ENCODE measurements around the gene SPRN.

Gene SPRN

DNA sequence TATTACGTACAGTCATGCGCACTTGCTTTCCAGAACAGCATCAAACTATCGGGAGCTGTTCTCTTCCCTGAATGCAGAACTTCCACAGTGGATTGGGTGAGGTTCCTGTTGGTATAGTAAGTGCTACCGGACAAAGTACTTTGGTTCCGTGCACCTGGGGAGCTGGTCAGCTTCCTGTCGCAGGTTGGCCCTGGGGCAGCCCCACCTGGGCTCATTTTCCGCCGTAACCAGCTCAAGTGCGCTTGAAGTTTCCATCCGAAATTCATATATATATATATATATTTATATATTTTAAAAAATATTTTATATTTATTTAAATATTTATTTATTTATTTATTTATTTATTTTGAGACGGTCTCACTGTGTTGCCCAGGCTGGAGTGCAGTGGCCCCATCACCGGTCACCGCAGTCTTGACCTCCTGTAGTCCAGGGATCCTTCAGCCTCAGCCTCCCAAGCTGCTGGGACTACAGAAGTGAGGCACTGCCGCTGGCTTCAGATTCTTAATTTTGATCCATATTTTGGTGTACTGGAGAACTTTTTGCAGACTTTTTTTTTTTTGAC is 35.9 kb upstream of the SPRN start:
- no peak overlapping the region for H3K27ac Mint-ChIP-seq
- peaks cover 3% of the 10 kb centered on the region for H3K36me3 Mint-ChIP-seq
- no peaks in the 10 kb centered on the region for H3K9me3 Mint-ChIP-seq (ENCODE audit: low read depth)
- no peaks in the 10 kb centered on the region for H3K4me1 Mint-ChIP-seq (ENCODE audit: low read depth)
- no peaks in the 10 kb centered on the region for H3K27me3 Mint-ChIP-seq
- H3K4me3 Mint-ChIP-seq = no peak overlapping the region

GRCh38 chr10:133459454-133460207 is 35.2 kb upstream of the SPRN start:
- Mint-ChIP-seq H3K27me3 (no peaks in the 10 kb centered on the region), H3K36me3 (peaks cover 3% of the 10 kb centered on the region), H3K9me3 (ENCODE audit: low read depth) (no peaks in the 10 kb centered on the region), H3K4me3 (no peak overlapping the region), H3K27ac (no peak overlapping the region), H3K4me1 (ENCODE audit: low read depth) (no peaks in the 10 kb centered on the region)

DNA sequence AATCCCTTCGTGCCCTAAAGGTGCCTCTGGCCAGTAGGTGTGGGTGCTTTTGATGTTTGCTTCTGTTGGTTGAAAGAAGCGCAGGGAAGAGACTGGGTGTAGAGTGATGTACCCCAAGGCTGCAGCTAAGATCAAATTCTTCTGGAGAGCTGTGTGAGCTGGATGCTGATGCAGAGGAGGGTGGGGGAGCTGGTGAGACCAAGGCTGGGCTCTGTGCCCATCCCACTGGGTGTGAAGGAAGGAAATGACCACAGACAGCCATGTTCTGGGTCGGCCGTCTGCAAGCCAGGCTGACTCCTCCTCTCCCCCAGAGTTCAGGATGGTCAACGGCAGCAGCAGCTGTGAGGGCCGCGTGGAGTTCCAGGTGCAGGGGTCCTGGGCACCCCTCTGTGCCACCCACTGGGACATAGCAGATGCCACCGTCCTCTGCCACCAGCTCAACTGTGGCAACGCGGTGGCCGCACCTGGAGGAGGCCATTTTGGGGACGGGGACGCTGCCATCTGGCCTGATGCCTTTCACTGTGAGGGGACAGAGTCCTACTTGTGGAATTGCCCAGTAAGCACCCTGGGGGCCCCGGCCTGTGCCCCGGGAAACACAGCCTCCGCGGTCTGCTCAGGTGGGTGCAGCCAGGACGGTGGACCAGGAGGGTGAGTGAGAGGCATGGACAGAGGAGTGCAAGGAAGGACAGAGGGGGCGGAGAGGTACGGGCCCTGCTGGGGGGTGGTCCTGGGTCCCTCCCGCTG is 34.5 kb upstream of the SPRN start:
- Mint-ChIP-seq H3K9me3 (ENCODE audit: low read depth) (no peaks in the 10 kb centered on the region), H3K4me3 (no peak overlapping the region), H3K36me3 (peaks cover 2% of the 10 kb centered on the region), H3K4me1 (ENCODE audit: low read depth) (no peaks in the 10 kb centered on the region), H3K27me3 (no peaks in the 10 kb centered on the region), H3K27ac (no peak overlapping the region)

- Mint-ChIP-seq H3K27ac (no peak overlapping the region), H3K27me3 (no peaks in the 10 kb centered on the region), H3K4me1 (ENCODE audit: low read depth) (no peaks in the 10 kb centered on the region), H3K36me3 (no peaks in the 10 kb centered on the region), H3K4me3 (no peak overlapping the region), H3K9me3 (ENCODE audit: low read depth) (no peaks in the 10 kb centered on the region)
These were observed 33.7 kb upstream of the SPRN start for GRCh38 chr10:133458021-133458709.

DNA sequence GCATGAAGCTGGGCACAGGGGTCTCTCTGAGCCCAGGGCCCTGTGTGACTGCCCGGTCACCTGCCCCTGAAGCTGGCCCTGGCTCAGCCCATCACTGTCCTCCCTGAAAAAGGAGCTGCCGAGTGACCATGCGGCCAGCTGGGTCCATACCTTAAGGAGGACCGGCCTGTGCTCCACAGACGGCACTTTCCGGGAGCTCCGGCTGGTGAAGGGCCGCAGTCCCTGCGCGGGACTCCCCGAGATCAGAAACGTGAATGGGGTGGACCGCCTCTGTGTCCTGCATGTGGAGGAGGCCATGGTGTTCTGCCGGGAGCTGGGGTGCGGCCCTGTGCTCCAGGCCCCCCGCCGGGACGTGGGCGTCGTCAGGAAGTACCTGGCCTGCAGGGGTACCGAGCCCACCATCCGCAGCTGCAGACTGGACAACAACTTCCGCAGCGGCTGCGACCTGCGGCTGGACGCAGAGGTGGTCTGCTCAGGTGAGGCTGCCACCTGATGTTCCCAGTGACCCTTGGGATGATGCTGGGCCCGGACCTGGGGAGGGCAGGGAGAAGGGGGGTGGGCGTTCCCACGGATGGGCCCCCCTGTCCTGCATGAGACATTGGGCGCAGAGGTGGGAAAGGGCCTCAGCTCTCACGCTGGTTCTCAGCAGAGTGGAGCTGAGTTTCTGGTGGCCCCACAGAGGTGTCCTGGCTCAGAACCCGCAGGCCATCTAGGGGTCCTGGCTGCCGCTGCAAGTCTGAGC is 32.8 kb upstream of the SPRN start:
- H3K4me3 Mint-ChIP-seq = no peak overlapping the region
- H3K27ac Mint-ChIP-seq = no peak overlapping the region
- no peaks in the 10 kb centered on the region for H3K36me3 Mint-ChIP-seq
- no peaks in the 10 kb centered on the region for H3K9me3 Mint-ChIP-seq (ENCODE audit: low read depth)
- H3K27me3 Mint-ChIP-seq = no peaks in the 10 kb centered on the region
- no peaks in the 10 kb centered on the region for H3K4me1 Mint-ChIP-seq (ENCODE audit: low read depth)

- H3K27me3 Mint-ChIP-seq = no peaks in the 10 kb centered on the region
- H3K4me3 Mint-ChIP-seq = no peak overlapping the region
- H3K9me3 Mint-ChIP-seq (ENCODE audit: low read depth) = no peaks in the 10 kb centered on the region
- no peak overlapping the region for H3K27ac Mint-ChIP-seq
- H3K36me3 Mint-ChIP-seq = no peaks in the 10 kb centered on the region
- H3K4me1 Mint-ChIP-seq (ENCODE audit: low read depth) = no peaks in the 10 kb centered on the region
These were observed 31.9 kb upstream of the SPRN start for GRCh38 chr10:133456041-133456951.

GRCh38 chr10:133455611-133456031 is 31.2 kb upstream of the SPRN start:
- H3K4me3 Mint-ChIP-seq = no peak overlapping the region
- no peaks in the 10 kb centered on the region for H3K27me3 Mint-ChIP-seq
- H3K9me3 Mint-ChIP-seq (ENCODE audit: low read depth) = no peaks in the 10 kb centered on the region
- H3K36me3 Mint-ChIP-seq = no peaks in the 10 kb centered on the region
- H3K4me1 Mint-ChIP-seq (ENCODE audit: low read depth) = no peaks in the 10 kb centered on the region
- H3K27ac Mint-ChIP-seq = no peak overlapping the region

- H3K9me3 Mint-ChIP-seq (ENCODE audit: low read depth) = no peaks in the 10 kb centered on the region
- H3K4me3 Mint-ChIP-seq = no peak overlapping the region
- H3K4me1 Mint-ChIP-seq (ENCODE audit: low read depth) = no peaks in the 10 kb centered on the region
- H3K36me3 Mint-ChIP-seq = no peaks in the 10 kb centered on the region
- no peaks in the 10 kb centered on the region for H3K27me3 Mint-ChIP-seq
- H3K27ac Mint-ChIP-seq = no peak overlapping the region
These were observed 30.8 kb upstream of the SPRN start for GRCh38 chr10:133455196-133455595.

- H3K4me1 Mint-ChIP-seq (ENCODE audit: low read depth) = no peaks in the 10 kb centered on the region
- no peak overlapping the region for H3K27ac Mint-ChIP-seq
- H3K4me3 Mint-ChIP-seq = no peak overlapping the region
- H3K9me3 Mint-ChIP-seq (ENCODE audit: low read depth) = no peaks in the 10 kb centered on the region
- no peaks in the 10 kb centered on the region for H3K27me3 Mint-ChIP-seq
- H3K36me3 Mint-ChIP-seq = peaks cover 2% of the 10 kb centered on the region
These were observed 29.9 kb upstream of the SPRN start for GRCh38 chr10:133454204-133454893.

DNA sequence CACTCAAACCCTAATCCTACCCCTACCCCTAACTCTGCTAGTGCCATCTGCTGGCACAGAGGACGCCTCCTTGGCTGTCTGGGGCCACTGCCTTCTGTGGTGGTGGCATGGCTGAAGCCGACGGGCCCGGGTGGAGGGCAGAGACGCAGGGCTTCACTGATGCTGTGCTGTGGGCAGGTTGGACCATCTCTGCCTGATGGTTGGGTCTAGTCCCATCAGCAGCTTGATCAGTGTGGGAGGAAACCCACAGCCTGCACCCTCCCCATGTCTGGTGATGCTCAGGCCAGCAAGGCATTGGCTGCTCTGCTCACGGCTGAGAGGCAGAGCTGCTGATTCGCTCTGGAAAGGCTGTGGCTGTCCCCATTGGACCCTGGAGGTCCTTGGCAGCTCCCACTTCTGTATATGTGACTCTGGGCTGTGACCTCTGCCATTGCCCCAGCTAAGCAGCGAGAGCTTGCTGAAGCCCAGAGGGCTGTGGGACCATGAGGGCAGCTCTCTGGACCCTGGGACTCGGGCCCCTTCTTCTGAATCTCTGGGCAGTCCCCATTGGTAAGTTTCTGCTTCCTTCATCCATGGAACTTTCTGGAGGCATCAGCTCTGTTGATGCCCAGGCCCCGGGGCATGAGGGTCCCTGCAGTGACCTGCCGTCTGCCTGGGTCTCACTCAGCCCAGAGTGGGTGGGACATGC is 29.2 kb upstream of the SPRN start, which contains the start of gene SCART1:
Gene SCART1, plus strand, starts transcription at position 430 of the 688 bp plus-strand sequence. Its CDS starts 53 bp downstream, at position 483.
- peaks cover 3% of the 10 kb centered on the region for H3K9me3 Mint-ChIP-seq (ENCODE audit: low read depth)
- no peak within 1 kb of the TSS for H3K4me3 Mint-ChIP-seq
- no peaks in the 10 kb centered on the region for H3K4me1 Mint-ChIP-seq (ENCODE audit: low read depth)
- no peak within 1 kb of the TSS for H3K27ac Mint-ChIP-seq
- peaks cover 3% of the 10 kb centered on the region for H3K36me3 Mint-ChIP-seq
- no peaks in the 10 kb centered on the region for H3K27me3 Mint-ChIP-seq

- no peak overlapping the region for H3K27ac Mint-ChIP-seq
- peaks cover 13% of the 10 kb centered on the region for H3K9me3 Mint-ChIP-seq (ENCODE audit: low read depth)
- H3K36me3 Mint-ChIP-seq = peaks cover 13% of the 10 kb centered on the region
- no peaks in the 10 kb centered on the region for H3K27me3 Mint-ChIP-seq
- no peak overlapping the region for H3K4me3 Mint-ChIP-seq
- no peaks in the 10 kb centered on the region for H3K4me1 Mint-ChIP-seq (ENCODE audit: low read depth)
These were observed 28.0 kb upstream of the SPRN start for GRCh38 chr10:133452453-133452852.

DNA sequence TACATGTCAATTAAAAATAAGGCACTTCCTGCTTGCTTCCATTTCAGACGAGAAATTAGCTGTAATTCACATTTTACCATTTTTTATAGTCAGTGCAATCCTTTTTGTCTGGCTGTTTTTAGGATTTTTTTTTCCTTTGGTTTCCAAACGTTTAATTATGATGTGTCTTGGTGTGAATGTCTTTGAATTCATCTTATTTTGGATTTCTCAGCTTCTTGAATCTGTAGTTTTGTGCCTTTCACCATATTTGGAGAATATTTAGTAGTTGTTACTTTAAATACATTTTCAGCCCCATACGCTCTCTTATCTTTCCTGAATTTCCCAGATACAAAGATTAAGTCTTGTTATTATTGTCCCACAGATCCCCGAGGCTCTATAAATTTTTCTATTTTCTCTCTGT is 26.9 kb upstream of the SPRN start:
- no peaks in the 10 kb centered on the region for H3K4me1 Mint-ChIP-seq (ENCODE audit: low read depth)
- H3K9me3 Mint-ChIP-seq (ENCODE audit: low read depth) = peaks cover 19% of the 10 kb centered on the region
- no peaks in the 10 kb centered on the region for H3K27me3 Mint-ChIP-seq
- no peak overlapping the region for H3K27ac Mint-ChIP-seq
- no peak overlapping the region for H3K4me3 Mint-ChIP-seq
- peaks cover 19% of the 10 kb centered on the region for H3K36me3 Mint-ChIP-seq

DNA sequence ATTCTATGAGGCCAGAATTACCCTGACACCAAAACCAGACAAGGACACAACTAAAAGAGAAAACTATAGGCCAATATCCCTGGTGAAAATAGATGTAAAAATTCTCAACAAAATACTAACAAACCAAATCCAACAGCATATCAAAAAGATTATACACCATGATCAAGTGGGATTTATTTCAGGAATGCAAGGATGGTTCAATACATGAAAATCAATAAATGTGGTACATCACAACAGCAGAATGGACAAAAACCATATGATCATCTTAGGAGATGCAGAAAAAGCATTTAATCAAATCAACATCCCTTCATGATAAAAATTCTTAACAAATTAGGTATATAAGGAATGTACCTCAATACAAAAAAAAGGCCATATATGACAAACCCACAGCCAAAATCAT is 23.7 kb upstream of the SPRN start:
- Mint-ChIP-seq H3K4me3 (no peak overlapping the region), H3K9me3 (ENCODE audit: low read depth) (peaks cover 19% of the 10 kb centered on the region), H3K27ac (no peak overlapping the region), H3K4me1 (ENCODE audit: low read depth) (no peaks in the 10 kb centered on the region), H3K36me3 (peaks cover 20% of the 10 kb centered on the region), H3K27me3 (no peaks in the 10 kb centered on the region)

Data from activated naive CD8-positive, alpha-beta T cell (primary cell).